ENCODE results near the gene SLAMF9. TPM values are rescaled to one million over a fixed set of nuclear protein-coding genes. Genes with fewer than 3 reads are reported as not detected.

The SLAMF9 gene
- polyA plus RNA-seq, 5 donors, result not detected

DNA sequence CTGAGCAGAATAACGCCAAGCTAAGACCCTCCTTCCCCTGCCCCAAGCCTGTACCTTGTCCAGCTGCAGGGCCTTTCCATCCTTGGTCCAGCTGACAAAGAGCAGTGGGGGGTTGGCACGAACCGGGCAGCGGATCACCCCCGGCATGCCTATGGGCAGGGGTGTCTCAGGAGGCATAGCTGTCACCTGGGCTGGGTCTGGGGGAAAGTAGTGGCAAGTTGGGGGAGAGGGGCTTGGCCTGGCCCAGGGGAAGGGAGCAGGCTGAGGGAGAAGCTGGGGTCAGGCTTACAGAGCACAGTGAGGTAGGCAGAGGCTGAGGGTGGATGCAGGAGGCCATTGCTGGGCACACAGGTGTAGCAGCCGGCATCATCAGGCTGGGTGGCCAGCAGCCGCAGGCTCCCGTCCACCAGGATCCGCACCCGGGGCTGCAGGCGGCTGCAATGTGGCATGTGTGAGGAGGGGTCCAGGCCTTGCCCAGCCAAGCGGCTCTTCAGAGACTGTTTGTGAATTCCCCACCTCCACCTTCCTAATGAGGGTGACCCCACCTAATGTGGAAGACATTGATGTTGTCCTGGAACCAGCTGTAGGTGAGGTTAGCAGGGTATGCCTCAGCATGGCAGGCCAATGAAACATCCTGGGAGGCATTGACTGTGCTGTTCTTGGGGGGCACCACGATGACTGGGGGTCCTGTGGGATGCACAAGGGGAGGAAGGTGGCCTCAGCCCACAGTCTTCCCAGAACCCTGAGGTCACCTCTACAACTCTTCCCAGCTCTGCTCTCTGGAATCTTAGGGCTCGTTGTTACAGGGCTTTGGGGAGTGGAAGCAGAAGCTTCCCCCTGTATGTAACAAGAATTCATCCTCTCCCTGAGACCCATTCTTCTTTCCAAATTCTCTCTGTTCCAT is 19.6 kb downstream of the SLAMF9 start:
- no peak for DNase-seq

DNA sequence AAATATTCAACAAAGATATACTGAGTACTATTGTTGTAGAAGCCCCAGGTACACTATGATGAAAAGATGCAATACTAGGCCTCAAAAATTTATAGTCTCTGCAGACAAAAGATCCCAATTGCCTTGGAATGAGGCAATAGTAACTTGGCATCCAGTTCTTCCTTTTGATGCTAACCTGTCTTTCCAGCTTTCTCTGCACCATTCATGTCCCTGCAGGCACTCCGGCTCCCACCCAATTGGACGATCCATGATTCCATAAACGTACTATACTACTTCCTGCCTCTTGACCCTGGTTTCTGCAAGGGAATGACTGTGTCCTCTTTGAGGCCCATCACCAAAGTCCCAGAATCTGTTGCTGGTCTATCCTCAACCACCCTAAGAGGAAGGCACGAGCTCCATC is 20.7 kb downstream of the SLAMF9 start:
- no peak for DNase-seq

DNA sequence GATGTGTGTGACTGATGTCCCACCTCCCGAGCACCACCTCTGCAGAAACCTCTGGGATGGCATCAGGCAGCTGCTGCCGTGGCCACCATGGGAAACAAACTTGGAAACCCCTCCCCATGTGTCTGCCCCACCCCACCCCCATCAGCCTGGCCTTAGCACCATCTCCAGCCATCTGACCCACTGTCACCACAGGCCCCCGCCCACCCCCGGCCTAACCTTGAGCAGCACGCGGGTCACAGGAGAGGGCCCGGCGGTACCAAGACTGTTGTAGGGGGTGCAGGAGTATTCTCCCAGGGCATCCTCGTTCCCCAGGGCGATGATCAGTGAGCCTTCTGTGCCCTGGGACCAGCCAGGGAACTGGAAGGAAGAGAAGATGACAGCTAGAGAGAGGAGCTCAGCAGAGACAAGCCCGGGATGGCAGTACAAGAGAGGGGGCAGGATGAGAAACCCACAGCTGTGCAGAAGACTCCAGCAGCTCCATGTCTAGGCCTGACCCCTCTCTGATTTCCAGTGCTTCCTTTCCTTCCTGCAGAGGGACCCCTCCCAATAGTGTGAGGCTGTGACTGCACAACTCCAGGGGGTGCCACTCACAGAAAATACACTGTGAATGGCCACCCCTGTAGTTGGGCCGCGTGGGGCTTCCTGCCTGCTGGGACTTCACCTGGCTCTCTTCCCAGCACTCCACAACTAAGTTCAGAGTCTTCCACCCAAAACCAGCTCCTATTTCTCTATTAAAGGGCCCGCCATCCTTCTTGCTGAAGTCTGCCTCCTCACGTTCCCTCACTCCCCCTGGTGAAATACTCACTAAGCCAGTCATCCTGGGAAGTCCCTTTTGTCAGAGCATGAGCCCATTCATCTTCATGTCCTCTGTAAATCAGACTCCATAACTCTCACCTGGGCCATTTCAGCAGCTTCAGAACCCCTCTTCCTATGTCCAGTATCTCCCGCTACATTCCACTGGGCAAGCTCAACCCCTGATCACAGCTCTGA is 21.4 kb downstream of the SLAMF9 start:
- no peak for DNase-seq

DNA sequence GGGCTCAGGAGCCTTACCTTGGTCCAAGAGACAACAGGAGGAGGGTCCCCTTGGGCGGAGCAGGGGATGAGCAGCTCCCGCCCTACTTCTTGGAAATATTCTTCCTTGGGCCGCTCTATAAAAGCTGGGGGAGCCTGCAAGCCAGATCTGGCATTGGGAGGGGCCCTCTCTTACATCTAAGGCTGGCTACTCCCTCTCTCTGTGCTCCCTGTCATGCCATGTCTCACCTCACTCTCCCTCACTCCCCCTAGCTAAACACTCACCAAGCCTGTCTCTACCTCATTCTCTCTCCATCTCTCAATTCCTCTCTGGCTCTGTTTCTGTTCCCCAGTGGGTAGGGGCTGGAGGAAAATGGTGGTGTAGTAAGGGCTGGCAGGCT is 22.3 kb downstream of the SLAMF9 start:
- no peak for DNase-seq

GRCh38 chr1:159931101-159931794 is 22.8 kb downstream of the SLAMF9 start:
- no peak for DNase-seq

- DNase-seq, result no peak
Observed at GRCh38 chr1:159930634-159931033, 23.4 kb downstream of the SLAMF9 start.

- no peak for DNase-seq
Observed at GRCh38 chr1:159930216-159930615, 23.8 kb downstream of the SLAMF9 start.

DNA sequence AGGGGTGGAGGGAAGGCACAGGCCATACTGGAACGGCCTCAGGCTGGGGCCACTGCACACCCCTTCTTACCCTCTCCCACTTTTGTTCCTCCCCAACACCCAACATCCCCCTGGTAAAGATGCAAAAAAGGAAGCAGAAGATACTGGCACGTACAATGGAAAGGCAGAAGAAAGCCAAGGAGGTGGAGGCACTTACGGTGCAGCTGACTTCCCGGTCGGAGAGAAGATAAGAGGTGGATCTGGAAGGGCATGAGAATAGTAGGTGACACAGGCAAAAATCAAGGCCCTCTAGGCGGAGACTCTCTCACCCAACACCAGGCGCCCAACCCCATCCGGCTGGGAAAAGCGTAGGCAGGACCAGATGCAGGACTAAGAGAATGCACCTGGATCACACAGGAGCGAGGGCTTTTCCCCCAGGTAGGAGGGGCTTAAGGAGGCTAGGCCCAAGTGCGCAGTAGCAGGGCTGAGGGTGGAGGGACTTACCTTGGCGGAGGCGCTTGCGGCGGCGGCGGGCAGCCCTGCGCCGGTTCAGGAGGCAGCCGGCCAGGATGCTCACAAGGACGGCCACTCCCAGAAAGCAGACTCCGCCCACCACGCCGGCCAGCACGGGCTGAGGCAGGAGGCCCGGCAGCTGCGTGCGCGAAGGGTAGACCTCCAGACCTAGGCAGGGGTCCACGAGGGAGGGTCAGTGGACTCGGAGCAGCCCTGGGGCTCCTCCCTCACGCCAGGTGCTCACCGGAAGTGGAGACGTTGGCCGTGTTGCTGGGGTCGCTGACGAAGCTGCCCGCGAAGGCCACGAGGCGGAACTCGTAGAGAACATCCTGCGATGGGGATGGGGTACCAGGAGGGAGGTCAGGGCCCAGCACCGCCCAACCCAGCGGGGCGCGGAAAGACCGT is 24.6 kb downstream of the SLAMF9 start:
- no peak for DNase-seq

- no peak for DNase-seq
Observed at GRCh38 chr1:159928491-159929050, 25.5 kb downstream of the SLAMF9 start.

GRCh38 chr1:159927849-159928431 is 26.1 kb downstream of the SLAMF9 start:
- no peak for DNase-seq

GRCh38 chr1:159927211-159927848 is 26.7 kb downstream of the SLAMF9 start:
- DNase-seq, result no peak

DNA sequence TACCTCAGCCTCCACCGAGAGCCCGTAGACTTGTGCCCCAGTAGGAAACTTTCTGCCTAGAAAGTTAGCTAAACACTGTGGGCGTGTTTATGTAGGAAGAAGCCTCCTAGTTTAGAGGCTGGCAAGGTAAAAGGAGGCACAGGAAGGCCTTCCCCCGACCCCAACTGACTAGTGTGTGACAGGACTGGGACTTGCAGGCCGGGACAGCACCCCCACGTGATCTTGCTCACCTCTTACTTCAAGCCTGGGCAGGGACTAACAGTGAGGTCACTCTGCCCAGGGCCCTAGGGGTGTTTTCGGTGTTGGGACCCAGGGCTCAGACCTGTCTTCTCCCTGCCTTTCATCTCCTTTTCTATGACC is 28.3 kb downstream of the SLAMF9 start:
- no peak for DNase-seq

- peak; percentile 90 to 91 for DNase-seq
Observed at GRCh38 chr1:159924791-159925718, 29.0 kb downstream of the SLAMF9 start, which contains the start of gene TAGLN2. TSS of gene TAGLN2 (minus strand) at chr1:159925507. CDS start at chr1:159920509, 4,998 bp downstream.

DNA sequence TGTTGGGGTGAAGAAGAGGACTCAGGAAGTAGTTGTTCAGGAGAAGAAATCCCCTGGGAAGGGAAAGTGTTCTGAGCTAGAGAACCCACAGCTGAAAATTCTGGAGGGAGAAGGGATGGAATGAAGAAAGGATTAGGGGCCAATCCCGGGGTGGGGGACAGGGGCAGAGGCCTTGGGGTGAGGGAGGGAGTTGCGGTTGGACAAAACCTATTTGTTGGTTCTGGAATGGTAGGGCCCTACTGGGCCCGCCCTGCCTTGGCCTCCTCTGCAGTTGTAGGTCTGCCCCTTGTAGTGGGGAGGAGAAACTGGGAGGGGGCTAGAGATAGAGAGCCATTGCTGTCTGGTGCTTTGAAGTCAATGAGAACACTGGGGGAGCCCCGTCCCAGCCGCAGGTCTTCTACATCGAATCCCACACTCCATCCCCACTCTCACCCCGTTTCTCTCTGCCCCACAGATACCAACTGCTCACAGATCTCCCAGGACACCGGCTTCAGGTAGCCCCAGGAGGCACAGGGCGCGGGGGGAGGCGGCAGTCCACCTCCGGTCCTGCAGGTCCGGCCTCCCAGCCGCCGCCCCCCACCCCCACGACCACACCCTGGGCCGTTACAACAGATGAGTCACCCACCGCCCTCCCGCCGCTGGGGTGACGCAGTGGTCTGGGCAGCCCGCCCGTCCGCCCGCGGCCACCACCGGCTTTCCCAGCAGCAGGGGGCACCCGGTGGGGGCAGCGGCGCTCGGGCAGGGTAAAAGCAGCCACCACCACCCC is 29.8 kb downstream of the SLAMF9 start:
- peak; percentile 77 to 78 for DNase-seq

DNA sequence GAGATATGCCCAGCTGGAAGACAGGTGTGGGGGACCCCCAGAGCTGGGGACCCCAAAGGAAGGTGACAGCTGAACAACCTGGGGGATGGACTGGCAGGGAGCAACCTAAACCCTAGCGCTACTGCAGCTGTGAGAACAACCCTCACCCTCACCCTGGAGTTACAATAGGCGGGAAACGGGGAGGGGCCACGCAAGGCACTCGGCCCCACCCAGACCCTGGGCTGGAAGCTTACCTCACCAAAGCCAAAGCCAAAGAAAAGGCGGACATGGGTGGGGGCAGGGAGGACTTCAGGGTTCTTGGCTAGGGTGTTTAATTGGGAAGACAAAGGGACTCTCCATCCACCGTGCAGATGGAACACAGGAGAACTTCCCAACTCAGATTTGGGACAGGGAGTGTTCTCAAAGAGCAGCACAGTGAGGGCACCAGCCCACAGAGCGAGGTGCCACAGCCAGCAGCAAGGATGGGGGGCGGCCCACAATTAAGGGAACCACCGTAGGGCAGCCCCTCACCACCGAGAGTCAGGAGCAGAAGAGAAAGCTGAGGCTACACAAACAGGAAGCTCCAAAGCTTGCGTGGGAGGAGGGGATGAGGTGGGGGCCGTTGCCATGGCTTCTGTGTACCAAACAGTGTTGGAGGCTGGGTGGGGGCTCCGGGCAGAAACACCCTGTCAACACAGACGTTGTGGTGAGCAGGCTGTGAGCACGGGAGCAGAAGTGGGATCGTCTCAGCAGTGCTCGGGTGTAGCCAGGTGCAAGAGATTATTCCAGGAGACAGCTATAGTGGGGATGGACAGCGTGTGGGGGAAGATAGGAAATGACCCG is 30.6 kb downstream of the SLAMF9 start:
- peak; percentile 89 for DNase-seq

- DNase-seq, result peak; percentile 97
Observed at GRCh38 chr1:159922511-159923202, 31.4 kb downstream of the SLAMF9 start.

All from right lung (tissue), 5 donors.